ENCODE measurements around the gene LIAS.

Gene LIAS

GRCh38 chr4:39516407-39516966 is 57.6 kb downstream of the LIAS start:
- Histone ChIP-seq H3K9me3 (replicated peaks in 1 of 2; ENCODE audit: control insufficient read depth in 2 of 2, insufficient read depth in 1 of 2, low read depth in 1 of 2, low read length in 2 of 2) (no peaks in the 10 kb centered on the region), H2BK15ac (ENCODE audit: low read length) (no peak overlapping the region), H2AK5ac (ENCODE audit: low read depth, low read length) (no peak overlapping the region), H3K4me3 (ENCODE audit: low read length in 2 of 2) (no peak overlapping the region), H3K23ac (ENCODE audit: low read depth, low read length, poor library complexity) (no peak overlapping the region), H3K79me1 (ENCODE audit: low read depth, low read length) (peaks cover 2% of the 10 kb centered on the region), H4K91ac (ENCODE audit: low read depth, low read length, poor library complexity) (no peak overlapping the region), H4K8ac (ENCODE audit: low read depth, low read length) (no peak overlapping the region), H3K4me1 (ENCODE audit: control insufficient read depth in 2 of 2, insufficient read depth in 1 of 2, low read depth in 1 of 2, low read length in 2 of 2) (no peaks in the 10 kb centered on the region), H3K18ac (ENCODE audit: low read length) (no peak overlapping the region), H3K36me3 (replicated peaks in 1 of 2; ENCODE audit: control insufficient read depth in 2 of 2, insufficient read depth in 2 of 2, low read length in 2 of 2) (peaks cover 9 to 92% of the 10 kb centered on the region in 2 donors), H3K9ac (ENCODE audit: low read depth, low read length, poor library complexity) (no peak overlapping the region), H3K4me2 (ENCODE audit: insufficient read depth, low read length, poor library complexity, severe bottlenecking) (no peak overlapping the region), H2BK5ac (ENCODE audit: low read length) (no peak overlapping the region), H2AFZ (ENCODE audit: low read length) (no peak overlapping the region), H3K14ac (ENCODE audit: low read length) (no peak overlapping the region), H2BK12ac (ENCODE audit: low read length) (no peak overlapping the region), H3K4ac (ENCODE audit: low read length) (no peak overlapping the region), H3K27ac (replicated peaks; ENCODE audit: low read length) (no peak overlapping the region), H3K27me3 (ENCODE audit: control insufficient read depth in 3 of 3, insufficient read depth in 3 of 3, low read depth in 1 of 3, low read length in 3 of 3) (no peaks in the 10 kb centered on the region), H2BK120ac (ENCODE audit: low read depth, low read length) (no peak overlapping the region)
- DNase-seq (ENCODE audit: low spot score): no peak
- WGBS, 2 donors (ENCODE audit: extremely low coverage in 2 of 2, insufficient read length in 2 of 2, insufficient replicate concordance in 1 of 2): no CpG with 5 or more reads among the region's 2 CpGs

- Histone ChIP-seq H2BK120ac (ENCODE audit: low read depth, low read length) (no peak overlapping the region), H4K91ac (ENCODE audit: low read depth, low read length, poor library complexity) (no peak overlapping the region), H2BK5ac (ENCODE audit: low read length) (no peak overlapping the region), H3K9ac (ENCODE audit: low read depth, low read length, poor library complexity) (no peak overlapping the region), H3K4me1 (ENCODE audit: control insufficient read depth in 2 of 2, insufficient read depth in 1 of 2, low read depth in 1 of 2, low read length in 2 of 2) (no peaks in the 10 kb centered on the region), H4K8ac (ENCODE audit: low read depth, low read length) (no peak overlapping the region), H3K4me2 (ENCODE audit: insufficient read depth, low read length, poor library complexity, severe bottlenecking) (no peak overlapping the region), H3K23ac (ENCODE audit: low read depth, low read length, poor library complexity) (no peak overlapping the region), H3K18ac (ENCODE audit: low read length) (no peak overlapping the region), H3K27me3 (ENCODE audit: control insufficient read depth in 3 of 3, insufficient read depth in 3 of 3, low read depth in 1 of 3, low read length in 3 of 3) (no peaks in the 10 kb centered on the region), H3K79me1 (ENCODE audit: low read depth, low read length) (peaks cover 2% of the 10 kb centered on the region), H3K14ac (ENCODE audit: low read length) (no peak overlapping the region), H3K4me3 (ENCODE audit: low read length in 2 of 2) (no peak overlapping the region), H3K4ac (ENCODE audit: low read length) (no peak overlapping the region), H2BK15ac (ENCODE audit: low read length) (no peak overlapping the region), H3K36me3 (replicated peaks in 1 of 2; ENCODE audit: control insufficient read depth in 2 of 2, insufficient read depth in 2 of 2, low read length in 2 of 2) (peaks cover 4 to 82% of the 10 kb centered on the region in 2 donors), H3K9me3 (replicated peaks in 1 of 2; ENCODE audit: control insufficient read depth in 2 of 2, insufficient read depth in 1 of 2, low read depth in 1 of 2, low read length in 2 of 2) (no peaks in the 10 kb centered on the region), H3K27ac (replicated peaks; ENCODE audit: low read length) (no peak overlapping the region), H2AK5ac (ENCODE audit: low read depth, low read length) (no peak overlapping the region), H2BK12ac (ENCODE audit: low read length) (no peak overlapping the region), H2AFZ (ENCODE audit: low read length) (no peak overlapping the region)
- no peak for DNase-seq (ENCODE audit: low spot score)
- no CpG with 5 or more reads among the region's 6 CpGs for WGBS, 2 donors (ENCODE audit: extremely low coverage in 2 of 2, insufficient read length in 2 of 2, insufficient replicate concordance in 1 of 2)
Observed at GRCh38 chr4:39518484-39518883, 59.6 kb downstream of the LIAS start.

- Histone ChIP-seq H3K36me3 (replicated peaks in 1 of 2; ENCODE audit: control insufficient read depth in 2 of 2, insufficient read depth in 2 of 2, low read length in 2 of 2) (peaks cover 2 to 64% of the 10 kb centered on the region in 2 donors), H3K4me3 (ENCODE audit: low read length in 2 of 2) (no peak overlapping the region), H3K9ac (ENCODE audit: low read depth, low read length, poor library complexity) (no peak overlapping the region), H4K8ac (ENCODE audit: low read depth, low read length) (no peak overlapping the region), H3K27ac (replicated peaks; ENCODE audit: low read length) (no peak overlapping the region), H3K14ac (ENCODE audit: low read length) (no peak overlapping the region), H2BK15ac (ENCODE audit: low read length) (no peak overlapping the region), H3K18ac (ENCODE audit: low read length) (no peak overlapping the region), H3K4me1 (ENCODE audit: control insufficient read depth in 2 of 2, insufficient read depth in 1 of 2, low read depth in 1 of 2, low read length in 2 of 2) (no peaks in the 10 kb centered on the region), H3K4me2 (ENCODE audit: insufficient read depth, low read length, poor library complexity, severe bottlenecking) (no peak overlapping the region), H3K4ac (ENCODE audit: low read length) (no peak overlapping the region), H2BK120ac (ENCODE audit: low read depth, low read length) (no peak overlapping the region), H2AFZ (ENCODE audit: low read length) (no peak overlapping the region), H2AK5ac (ENCODE audit: low read depth, low read length) (no peak overlapping the region), H3K9me3 (replicated peaks in 1 of 2; ENCODE audit: control insufficient read depth in 2 of 2, insufficient read depth in 1 of 2, low read depth in 1 of 2, low read length in 2 of 2) (no peaks in the 10 kb centered on the region), H3K79me1 (ENCODE audit: low read depth, low read length) (no peaks in the 10 kb centered on the region), H3K23ac (ENCODE audit: low read depth, low read length, poor library complexity) (no peak overlapping the region), H3K27me3 (ENCODE audit: control insufficient read depth in 3 of 3, insufficient read depth in 3 of 3, low read depth in 1 of 3, low read length in 3 of 3) (no peaks in the 10 kb centered on the region), H4K91ac (ENCODE audit: low read depth, low read length, poor library complexity) (no peak overlapping the region), H2BK5ac (ENCODE audit: low read length) (no peak overlapping the region), H2BK12ac (ENCODE audit: low read length) (no peak overlapping the region)
- no CpG with 5 or more reads among the region's 5 CpGs for WGBS, 2 donors (ENCODE audit: extremely low coverage in 2 of 2, insufficient read length in 2 of 2, insufficient replicate concordance in 1 of 2)
- DNase-seq (ENCODE audit: low spot score): no peak
Observed at GRCh38 chr4:39521253-39521919, 62.5 kb downstream of the LIAS start.

- Histone ChIP-seq H2BK5ac (ENCODE audit: low read length) (no peak overlapping the region), H3K9ac (ENCODE audit: low read depth, low read length, poor library complexity) (no peak overlapping the region), H2AK5ac (ENCODE audit: low read depth, low read length) (no peak overlapping the region), H3K79me1 (ENCODE audit: low read depth, low read length) (no peaks in the 10 kb centered on the region), H2BK120ac (ENCODE audit: low read depth, low read length) (no peak overlapping the region), H3K4me2 (ENCODE audit: insufficient read depth, low read length, poor library complexity, severe bottlenecking) (no peak overlapping the region), H3K27ac (replicated peaks; ENCODE audit: low read length) (no peak overlapping the region), H3K14ac (ENCODE audit: low read length) (no peak overlapping the region), H2BK15ac (ENCODE audit: low read length) (no peak overlapping the region), H3K23ac (ENCODE audit: low read depth, low read length, poor library complexity) (no peak overlapping the region), H3K4me3 (ENCODE audit: low read length in 2 of 2) (no peak overlapping the region), H3K18ac (ENCODE audit: low read length) (no peak overlapping the region), H3K4me1 (ENCODE audit: control insufficient read depth in 2 of 2, insufficient read depth in 1 of 2, low read depth in 1 of 2, low read length in 2 of 2) (no peaks in the 10 kb centered on the region), H3K27me3 (ENCODE audit: control insufficient read depth in 3 of 3, insufficient read depth in 3 of 3, low read depth in 1 of 3, low read length in 3 of 3) (no peaks in the 10 kb centered on the region), H4K8ac (ENCODE audit: low read depth, low read length) (no peak overlapping the region), H2AFZ (ENCODE audit: low read length) (no peak overlapping the region), H2BK12ac (ENCODE audit: low read length) (no peak overlapping the region), H4K91ac (ENCODE audit: low read depth, low read length, poor library complexity) (no peak overlapping the region), H3K36me3 (replicated peaks in 1 of 2; ENCODE audit: control insufficient read depth in 2 of 2, insufficient read depth in 2 of 2, low read length in 2 of 2) (peaks cover 2 to 58% of the 10 kb centered on the region in 2 donors), H3K4ac (ENCODE audit: low read length) (no peak overlapping the region), H3K9me3 (replicated peaks in 1 of 2; ENCODE audit: control insufficient read depth in 2 of 2, insufficient read depth in 1 of 2, low read depth in 1 of 2, low read length in 2 of 2) (no peaks in the 10 kb centered on the region)
- no CpG with 5 or more reads among the region's 2 CpGs for WGBS, 2 donors (ENCODE audit: extremely low coverage in 2 of 2, insufficient read length in 2 of 2, insufficient replicate concordance in 1 of 2)
- DNase-seq (ENCODE audit: low spot score): no peak
Observed at GRCh38 chr4:39522068-39522467, 63.2 kb downstream of the LIAS start.
